ENCODE data around the gene CRYM. TPM values are rescaled to one million over a fixed set of nuclear protein-coding genes. Genes with fewer than 3 reads are reported as not detected.

The CRYM gene
- total RNA-seq, 1 experiment from 2014 or later = 4.9 TPM

DNA sequence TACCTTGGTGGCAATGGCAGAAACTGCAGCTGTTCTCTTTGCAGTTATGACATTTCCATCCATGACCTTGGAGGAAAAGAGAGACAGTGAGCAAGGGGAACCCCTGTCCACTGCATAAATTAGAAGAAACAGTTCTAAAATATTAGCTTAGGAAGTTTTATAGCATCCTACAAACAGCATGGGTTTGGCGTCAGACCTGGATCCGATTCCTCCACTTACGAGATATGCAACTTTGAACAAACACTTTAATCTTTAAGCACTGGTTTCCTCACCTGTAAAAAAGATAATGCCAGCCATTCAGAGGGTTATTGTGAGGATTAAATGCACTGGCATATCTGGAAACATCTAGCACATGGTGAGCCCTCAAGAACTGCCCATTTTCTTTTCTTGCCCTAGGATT, 2.6 kb downstream of the CRYM start:
- H3K9me2 ChIP-seq (ENCODE audit: insufficient read depth) = no peaks in the 10 kb centered on the region
- DNase-seq (ENCODE audit: low read depth, low spot score) (no peak), ATAC-seq (no peak)
- peaks cover 0 to 18% of the 10 kb centered on the region in 2 experiments; a peak in 1 of 4 replicates for H3K4me1 ChIP-seq (ENCODE audit: control insufficient read depth in 1 of 2, insufficient read depth in 2 of 2, low read length in 2 of 2)
- no peaks in the 10 kb centered on the region for H3K79me2 ChIP-seq (ENCODE audit: insufficient read depth, low read length)
- ChIA-PET CTCF (no interaction called here), POLR2A (no interaction called here), RAD21 (ENCODE audit: low non-redundant PET in 1 of 2, low total read pairs in 2 of 2, uncharacterized antibody in 2 of 2, unreplicated experiment in 2 of 2) (no interaction called here)
- no peak overlapping the region for H3K27ac ChIP-seq (ENCODE audit: low read depth, low read length)
- no peak overlapping the region for H3K4me2 ChIP-seq (ENCODE audit: low read length)
- H3K9ac ChIP-seq (ENCODE audit: low read length) = no peak overlapping the region
- no peaks in the 10 kb centered on the region for H3K36me3 ChIP-seq (ENCODE audit: control insufficient read depth in 1 of 2, insufficient read depth in 2 of 2, low read length in 2 of 2)
- TF ChIP-seq ZNF274 (IDR thresholded peaks at IDR 0.05; ENCODE audit: low read depth, low read length) (no peak), ELF1 (IDR thresholded peaks at IDR 0.05; ENCODE audit: borderline replicate concordance, low read depth) (no peak), POLR2A (IDR thresholded peaks at IDR 0.05; ENCODE audit: borderline replicate concordance, extremely low read depth, insufficient read depth, insufficient read length) (no peak), CBX3 (IDR thresholded peaks at IDR 0.05; ENCODE audit: low read depth) (no peak), POLR2AphosphoS5 (IDR thresholded peaks at IDR 0.05; ENCODE audit: low read depth, low read length) (no peak), JUND (IDR thresholded peaks at IDR 0.05) (no peak), EGR1 (IDR thresholded peaks at IDR 0.05; ENCODE audit: low read depth) (no peak), SP1 (IDR thresholded peaks at IDR 0.05; ENCODE audit: low read depth) (no peak), SRF (IDR thresholded peaks at IDR 0.05; ENCODE audit: low read depth) (no peak), YY1 (IDR thresholded peaks at IDR 0.05; ENCODE audit: extremely low read depth, insufficient replicate concordance, low read depth, low read length) (no peak), ZBTB33 (IDR thresholded peaks at IDR 0.05; ENCODE audit: extremely low read depth, insufficient replicate concordance, low read length) (no peak), CTCF (IDR thresholded peaks at IDR 0.05 in 2 of 3, conservative IDR thresholded peaks at IDR 0.05 in 1 of 3; ENCODE audit: borderline replicate concordance in 1 of 3, insufficient read depth in 1 of 3, low read depth in 2 of 3, low read length in 2 of 3) (no peak), CEBPB (IDR thresholded peaks at IDR 0.05; ENCODE audit: low read depth) (no peak), FOSL1 (IDR thresholded peaks at IDR 0.05; ENCODE audit: low read depth) (no peak), EZH2phosphoT487 (IDR thresholded peaks at IDR 0.05; ENCODE audit: borderline replicate concordance) (no peak), SIN3A (IDR thresholded peaks at IDR 0.05; ENCODE audit: low read depth) (no peak), ZFX (IDR thresholded peaks at IDR 0.05) (no peak)
- TF ChIP-seq, protein P1, sequence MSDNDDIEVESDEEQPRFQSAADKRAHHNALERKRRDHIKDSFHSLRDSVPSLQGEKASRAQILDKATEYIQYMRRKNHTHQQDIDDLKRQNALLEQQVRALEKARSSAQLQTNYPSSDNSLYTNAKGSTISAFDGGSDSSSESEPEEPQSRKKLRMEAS (IDR thresholded peaks at IDR 0.05) = no peak
- TF ChIP-seq, protein P2, sequence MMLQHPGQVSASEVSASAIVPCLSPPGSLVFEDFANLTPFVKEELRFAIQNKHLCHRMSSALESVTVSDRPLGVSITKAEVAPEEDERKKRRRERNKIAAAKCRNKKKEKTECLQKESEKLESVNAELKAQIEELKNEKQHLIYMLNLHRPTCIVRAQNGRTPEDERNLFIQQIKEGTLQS (IDR thresholded peaks at IDR 0.05) = no peak
- H4K20me1 ChIP-seq (ENCODE audit: insufficient read depth) = no peaks in the 10 kb centered on the region
- no TSS peak for BruUV-seq (replicated peaks)
- intact Hi-C loops (cut with micrococcal nuclease) = no loop called here
- H3K27me3 ChIP-seq (ENCODE audit: insufficient read depth, low read length) = no peaks in the 10 kb centered on the region; the same call in 1 of the 2 replicates
- H2AFZ ChIP-seq (ENCODE audit: low read depth, low read length, poor library complexity, severe bottlenecking) = no peak overlapping the region
- H3K9me3 ChIP-seq (ENCODE audit: control insufficient read depth in 1 of 2, insufficient read depth in 1 of 2, low read depth in 1 of 2, low read length in 2 of 2) = no peaks in the 10 kb centered on the region
- H3K4me3 ChIP-seq (replicated peaks in 1 of 2; ENCODE audit: low read depth in 1 of 2, low read length in 2 of 2) = no peak overlapping the region
